Esophagus squamous epithelium (tissue), 4 donors: ENCODE results near the gene C3orf18.

ENCODE experiments used
- CTCF ChIP-seq, 6 experiments: fragments of 450-650 bp in 4 of 6; fragments of 200-600 bp in 2 of 6; sonication (generic) in 2 of 6; IDR thresholded peaks; one replicate each; pipeline ENCODE4 v1.5.1; 2016 to 2019; ENCODE audit warnings: antibody characterized with exemption in 6 of 6, mild to moderate bottlenecking in 4 of 6, moderate library complexity in 4 of 6
- POLR2A ChIP-seq, 4 donors: fragments of 450-650 bp; IDR thresholded peaks; one replicate each; pipeline ENCODE4 v1.6.1; 2017; ENCODE audit warnings: antibody characterized with exemption in 4 of 4, mild to moderate bottlenecking in 4 of 4, moderate library complexity in 3 of 4

- TF ChIP-seq CTCF (IDR thresholded peaks at IDR 0.05) (no peak), POLR2A (IDR thresholded peaks at IDR 0.05) (no peak)
Measured at GRCh38 chr3:50610181-50610971, 42.8 kb upstream of the C3orf18 start.
